Hematopoietic multipotent progenitor cell treated with erythropoietin and hydrocortisone succinate and interleukin-3 and kit ligand, for 17 days (in vitro differentiated cells): Measurements from ENCODE around the gene VAX1.

Source experiments
- DNase-seq: peaks from one replicate; pipeline ENCODE4 v3.0.0-alpha.2; 2015; ENCODE audit warnings: low spot score

VAX1 gene

DNA sequence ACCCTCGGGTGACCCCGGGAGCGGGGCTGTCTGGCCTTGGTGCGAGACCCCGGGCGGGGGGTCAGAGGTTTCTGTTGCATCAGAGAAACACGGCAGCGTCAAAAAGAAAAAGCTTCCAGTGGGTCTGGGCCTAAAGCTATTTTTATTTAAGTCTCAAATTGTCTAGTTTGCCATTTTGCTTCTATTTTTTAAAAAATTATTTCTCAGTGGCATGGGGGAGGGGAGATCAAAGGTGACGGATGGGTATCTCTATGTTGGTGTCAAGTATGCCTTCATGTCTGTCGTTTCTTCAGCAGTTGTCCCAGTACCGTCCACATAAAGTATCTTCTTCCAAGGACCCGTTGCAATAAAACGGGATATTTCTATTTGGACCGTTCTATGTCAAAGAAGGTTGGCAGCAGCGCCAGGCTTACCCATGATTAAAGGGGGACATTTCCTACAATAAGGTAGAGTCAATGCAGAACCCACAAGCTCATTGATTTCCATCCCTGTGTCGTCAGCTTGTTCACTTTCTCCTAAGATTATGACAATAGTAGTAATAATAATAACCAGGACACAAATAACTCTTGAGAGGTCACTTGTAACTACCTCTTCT is 26.0 kb upstream of the VAX1 start:
- DNase-seq = no peak

DNA sequence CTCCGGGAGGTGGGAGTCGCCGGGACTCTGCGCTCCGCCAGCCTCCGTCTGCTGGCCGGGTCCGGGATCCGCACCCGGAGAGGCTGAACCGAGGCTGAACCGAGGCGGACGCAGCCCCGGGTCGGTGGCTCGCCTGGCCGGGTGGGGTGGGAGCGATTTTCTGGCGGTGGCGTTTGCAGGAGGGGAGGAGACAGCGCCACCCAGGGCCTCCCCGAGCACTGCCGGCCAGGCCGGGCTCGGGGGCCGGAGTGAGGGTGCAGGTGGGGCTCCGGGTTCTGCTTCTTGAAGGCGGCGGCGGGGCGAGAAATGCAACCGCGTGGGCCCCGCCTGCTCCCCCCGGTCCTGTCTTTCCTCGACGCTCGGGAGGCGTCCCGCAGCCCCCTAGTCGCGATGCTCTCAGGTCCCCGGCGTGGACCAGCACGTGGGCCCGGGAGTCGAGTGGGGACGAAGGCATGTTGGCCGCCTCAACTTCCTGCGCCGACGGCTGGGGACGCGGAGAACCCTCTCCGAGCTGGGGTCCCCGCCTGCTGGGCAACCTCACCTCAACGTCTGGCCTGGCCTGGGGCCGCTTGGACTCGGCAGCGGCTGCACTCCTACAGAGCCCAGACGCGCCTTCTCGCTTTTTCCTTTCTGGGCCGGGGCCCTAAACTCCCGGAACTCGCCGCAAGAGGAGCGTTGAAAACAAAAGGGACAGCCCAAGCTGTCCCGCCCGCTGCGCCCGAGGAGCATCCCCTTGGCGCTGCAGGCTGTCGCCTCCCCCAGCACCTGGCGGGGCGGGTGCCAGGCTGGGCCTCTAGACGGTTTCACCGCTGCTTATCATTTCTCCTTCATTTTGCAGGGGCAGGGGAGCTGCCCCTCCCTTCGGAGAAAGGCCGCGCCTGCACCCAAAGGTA is 25.2 kb upstream of the VAX1 start:
- no peak for DNase-seq

DNA sequence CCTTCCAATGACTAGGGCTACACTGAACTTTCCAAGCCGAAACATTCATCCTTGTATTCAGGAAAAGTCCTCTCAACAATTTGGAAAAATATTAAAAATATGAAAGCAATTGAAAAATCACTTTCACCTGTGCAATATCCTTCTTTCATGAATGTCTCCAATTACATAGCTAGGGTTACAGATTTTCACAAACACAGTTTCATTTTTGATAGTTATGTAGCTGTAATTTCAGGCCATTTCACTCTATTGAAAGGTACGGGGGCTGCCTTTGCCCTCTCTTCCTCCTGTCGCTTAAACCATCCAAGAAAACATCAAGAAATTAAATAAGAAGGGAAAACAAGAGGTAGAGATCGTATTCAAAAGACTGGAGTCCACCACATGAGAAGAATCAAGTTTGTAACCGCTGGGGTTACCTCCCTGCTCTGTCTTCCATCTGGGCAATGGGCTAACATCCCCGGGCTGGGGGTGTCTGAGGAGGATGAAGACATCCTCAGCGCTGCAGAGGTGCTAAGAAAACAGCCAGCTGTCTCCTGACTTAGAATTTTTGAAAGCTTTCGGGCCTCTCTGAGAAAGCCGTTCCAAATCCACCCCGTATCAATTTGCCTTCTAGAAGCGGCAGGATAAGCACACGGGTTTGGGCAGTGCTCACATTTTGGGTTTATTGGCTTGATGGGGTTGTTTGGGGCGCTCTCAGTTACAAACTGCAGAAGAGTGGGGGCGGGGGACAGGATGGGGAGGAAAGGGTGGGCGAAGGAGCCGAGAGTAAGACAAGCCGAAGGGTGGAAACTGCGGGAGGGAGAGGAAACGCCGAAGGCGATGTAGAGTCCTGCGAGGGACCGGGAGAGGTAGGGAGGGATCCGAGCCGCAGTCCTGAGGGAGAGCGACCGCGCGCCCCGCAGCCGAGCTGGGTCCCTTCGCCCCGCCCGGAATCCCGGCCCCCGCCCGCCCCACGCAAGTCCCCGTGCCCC is 24.3 kb upstream of the VAX1 start:
- DNase-seq = no peak

DNA sequence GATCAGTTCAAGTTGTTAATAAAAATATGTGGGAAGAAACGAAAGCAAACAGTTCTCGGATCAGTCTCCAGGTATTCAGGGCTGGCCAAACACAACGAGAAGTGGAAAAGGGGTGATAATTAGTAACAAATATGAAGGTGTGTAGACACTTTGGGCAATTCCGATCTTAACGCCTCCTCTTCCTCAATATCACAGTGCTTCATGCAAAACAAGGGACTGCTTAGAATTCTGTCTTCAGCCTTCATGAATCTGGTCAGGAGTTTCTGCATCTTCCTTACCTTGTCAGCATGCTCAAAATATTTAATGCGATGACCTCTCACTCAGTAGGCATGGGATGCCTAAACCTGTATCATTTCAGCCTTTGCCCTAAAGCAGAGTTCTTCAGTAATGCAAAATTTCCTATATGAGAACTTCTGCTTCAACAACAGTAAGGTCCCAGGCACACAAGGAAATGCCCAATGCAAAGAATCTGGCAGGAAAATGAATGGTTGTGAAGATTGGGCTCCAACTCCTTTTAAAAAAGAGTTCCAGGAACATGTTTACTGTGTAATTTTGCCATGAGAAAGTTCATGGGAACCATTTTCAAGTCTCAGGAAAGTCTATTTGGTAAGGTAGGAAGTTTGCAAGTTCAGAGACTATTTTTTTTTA is 23.4 kb upstream of the VAX1 start:
- no peak for DNase-seq

DNA sequence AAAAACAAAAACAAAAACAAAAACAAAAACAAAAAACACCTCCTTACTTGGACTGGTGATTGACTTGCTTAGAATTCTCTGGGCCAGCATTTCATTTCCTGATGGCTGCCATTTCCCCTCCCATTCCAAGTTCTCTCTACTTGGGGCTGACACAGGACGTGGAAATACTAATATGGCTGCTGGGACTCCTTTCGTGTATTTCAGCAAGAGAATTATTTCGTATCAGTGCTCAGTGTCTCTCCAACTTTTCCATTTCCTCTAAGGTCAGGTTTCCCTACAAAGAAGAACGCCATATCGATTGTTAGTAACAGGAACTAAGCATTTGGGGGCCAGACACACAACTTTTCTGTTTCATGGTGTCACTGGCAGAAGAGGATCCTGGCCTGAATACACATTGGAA is 22.5 kb upstream of the VAX1 start:
- DNase-seq = no peak

DNA sequence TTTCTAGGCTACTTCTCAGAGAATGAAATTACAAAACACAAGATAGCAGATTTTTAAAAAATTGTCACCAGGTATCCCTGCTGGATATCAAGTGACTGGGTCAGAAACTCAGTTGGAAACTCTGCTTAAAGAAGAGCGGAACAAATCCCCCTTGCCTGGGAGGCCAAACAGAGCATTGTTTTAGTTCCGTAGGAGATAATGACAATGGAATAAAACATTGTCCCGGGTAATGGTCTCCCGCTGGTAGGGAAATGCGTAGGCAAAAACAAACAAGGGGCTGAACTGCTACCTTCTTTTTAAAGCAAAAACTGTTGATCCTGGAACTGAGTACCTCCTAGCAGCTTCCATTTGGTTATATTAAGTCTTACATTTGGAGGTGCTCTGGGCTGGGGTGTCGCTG is 21.3 kb upstream of the VAX1 start:
- no peak for DNase-seq

DNA sequence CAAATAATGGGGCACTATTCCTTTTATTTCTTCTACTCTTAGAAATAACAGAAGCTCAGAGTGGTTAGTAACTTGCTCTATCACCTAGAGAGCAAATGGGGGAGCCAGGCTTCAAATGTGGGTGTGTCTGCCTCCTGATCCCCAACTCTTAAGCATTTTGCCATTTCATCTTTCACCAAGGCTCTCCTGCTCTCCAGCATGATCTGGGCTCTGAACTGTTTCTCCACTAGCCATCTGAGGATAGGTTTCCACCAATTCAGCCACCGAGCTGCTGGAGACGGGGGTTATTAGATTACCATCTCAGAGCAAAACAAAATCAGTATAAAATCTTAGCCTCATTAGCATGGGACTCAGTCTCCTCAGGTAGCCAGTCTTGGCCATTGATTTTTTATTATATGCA is 20.2 kb upstream of the VAX1 start:
- DNase-seq = no peak

DNA sequence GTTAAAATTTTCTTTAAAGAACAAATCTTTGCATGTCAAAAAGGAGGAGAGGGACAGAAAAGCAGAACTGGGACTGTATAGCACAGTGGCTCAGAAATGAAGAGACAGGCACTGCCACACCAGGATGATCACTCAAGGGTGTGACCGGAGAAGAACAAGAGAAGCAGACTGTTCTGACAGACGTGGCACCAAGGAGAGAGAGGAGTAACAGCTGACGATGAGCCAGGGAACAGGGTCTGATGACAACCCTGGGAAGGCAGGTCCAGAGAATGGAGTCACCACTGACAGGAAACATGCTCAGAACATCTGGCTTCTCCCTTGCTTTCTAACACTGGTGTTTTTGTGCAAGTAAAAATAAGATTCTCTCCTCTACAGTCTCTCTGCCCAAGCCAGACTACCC is 14.6 kb upstream of the VAX1 start:
- DNase-seq = no peak

DNA sequence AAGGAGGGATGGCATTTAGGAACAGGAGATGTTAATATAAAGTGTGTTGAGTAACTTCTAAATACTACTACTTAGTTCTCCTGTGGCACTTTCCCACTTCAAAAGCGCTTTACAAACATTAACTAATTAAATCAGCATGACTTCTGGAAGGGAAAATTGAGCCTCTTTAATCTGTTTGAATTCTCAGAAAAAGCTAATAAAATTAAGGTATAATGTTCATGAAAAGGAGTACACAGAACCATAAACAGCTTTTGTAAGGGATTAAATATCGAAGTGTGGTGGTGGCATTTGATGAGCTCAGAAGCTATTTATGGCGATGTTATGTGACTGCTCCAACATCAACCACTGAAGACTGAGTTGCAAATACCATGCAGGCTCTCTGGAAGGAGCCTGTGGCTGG is 10.2 kb upstream of the VAX1 start:
- no peak for DNase-seq

DNA sequence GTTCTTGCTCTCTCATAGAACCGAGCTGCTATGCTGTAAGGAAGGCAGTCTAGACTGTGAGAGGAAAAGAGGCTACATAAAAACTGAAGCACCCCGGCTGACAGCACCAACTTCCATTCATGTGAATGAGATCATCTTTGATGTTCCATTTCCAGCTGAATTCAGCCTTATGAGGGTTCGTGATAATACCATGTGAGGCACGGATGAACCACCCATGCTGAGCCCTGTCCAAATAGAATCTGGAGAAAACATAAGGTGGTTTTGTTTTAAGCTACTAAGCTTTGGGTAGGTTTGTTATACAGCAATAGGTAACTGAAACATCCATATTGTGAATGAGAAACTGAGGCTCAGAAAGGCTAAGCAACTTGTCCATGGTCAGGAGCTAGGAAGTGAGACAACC is 6.9 kb upstream of the VAX1 start:
- DNase-seq = no peak

DNA sequence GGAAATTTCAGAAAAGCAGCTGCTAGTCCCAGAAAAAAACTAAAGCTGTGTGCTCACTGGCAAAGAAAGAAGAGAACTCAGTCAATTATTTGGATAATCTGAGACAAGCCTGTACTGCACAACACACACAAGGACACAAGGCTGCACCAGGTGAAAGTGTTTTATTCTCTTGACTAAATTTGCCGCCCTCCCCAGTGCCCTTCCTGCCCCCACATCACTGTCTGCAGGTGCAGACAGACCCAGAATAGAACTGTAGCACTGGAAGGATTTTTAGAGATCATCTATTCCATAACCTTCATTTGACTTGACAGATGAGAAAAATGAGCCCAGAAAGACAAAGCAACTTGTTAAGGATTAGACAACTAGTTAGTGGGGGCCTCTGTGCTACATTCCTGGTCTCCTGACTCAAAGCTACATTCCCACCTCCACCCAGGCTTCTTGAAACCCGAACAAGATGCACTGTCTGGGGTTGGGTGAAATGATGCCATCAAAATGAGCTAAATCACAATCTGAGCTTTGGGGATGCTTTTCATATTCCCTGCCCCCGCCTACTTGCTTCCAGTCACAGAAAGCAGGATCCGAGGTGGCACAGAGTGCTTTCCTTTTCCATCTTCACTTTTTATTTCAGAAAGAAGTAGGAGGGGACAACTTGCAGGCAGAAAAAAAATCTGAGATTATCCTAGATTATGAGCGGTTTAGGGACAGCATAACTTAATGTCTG is 5.2 kb upstream of the VAX1 start:
- DNase-seq = no peak

DNA sequence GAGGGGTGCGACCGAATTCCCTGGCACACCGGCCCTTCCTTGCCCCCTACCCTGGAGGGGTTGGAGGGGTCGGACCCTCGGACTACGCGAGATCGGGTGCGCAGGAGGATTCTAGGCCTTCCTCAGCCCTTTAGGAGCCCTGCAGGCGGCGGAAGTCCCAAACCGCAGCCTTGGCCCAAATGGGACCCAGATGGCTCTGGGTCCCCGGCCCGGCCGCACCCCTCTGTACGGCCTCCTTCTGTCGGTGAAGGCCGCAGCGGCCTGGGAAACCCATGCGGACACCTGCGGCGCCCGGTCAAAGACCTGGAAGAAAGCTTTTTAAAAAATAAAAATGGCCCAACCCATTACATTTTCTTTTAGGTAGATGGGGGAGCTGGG is 2.4 kb upstream of the VAX1 start:
- no peak for DNase-seq

DNA sequence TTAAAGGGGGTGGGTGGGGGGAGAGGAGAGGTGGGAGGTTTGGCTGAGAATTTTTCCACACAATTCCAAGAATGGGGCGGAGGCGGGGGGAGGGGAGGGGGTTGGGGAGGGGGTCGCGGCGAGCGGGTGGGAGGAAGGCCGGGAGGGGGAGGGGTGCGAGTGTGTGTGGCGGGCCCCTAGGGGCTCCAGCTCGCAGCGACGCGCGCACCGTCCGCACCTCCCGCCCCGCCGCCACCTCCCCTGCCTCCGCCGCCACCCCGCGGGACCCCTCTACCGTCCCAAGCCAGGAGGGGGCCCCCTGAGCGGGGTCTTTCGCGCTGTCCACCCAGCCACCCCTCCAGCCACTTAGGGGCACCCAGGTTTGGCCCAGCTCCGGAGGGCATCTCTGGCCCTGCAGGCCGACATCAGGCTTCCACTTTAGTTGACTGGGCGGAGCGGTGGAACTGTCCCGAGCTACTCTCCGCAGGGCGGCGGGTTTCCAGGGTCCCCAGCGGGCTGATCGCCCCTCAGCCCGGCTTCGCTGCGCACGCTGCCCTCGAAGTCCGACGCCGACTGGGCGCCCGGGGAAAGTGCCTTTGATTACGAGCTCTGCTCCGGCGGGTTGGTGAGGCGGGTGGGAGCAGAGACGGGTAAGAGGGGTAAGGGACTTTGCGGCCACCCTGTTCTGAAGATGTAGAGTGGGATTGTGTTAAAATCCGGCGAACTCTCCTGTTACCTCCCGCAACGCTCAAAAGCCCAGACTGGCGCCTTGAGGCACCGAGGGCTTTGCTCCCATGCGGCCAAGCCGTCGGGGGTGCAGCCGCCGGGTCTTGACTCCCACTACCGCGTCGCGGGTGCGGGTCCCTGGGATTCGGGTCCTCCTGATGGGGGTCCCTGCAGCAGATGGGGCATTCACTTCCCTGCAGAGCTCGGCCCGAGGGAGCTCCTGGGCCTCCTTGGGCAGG is 1.8 kb upstream of the VAX1 start:
- no peak for DNase-seq

DNA sequence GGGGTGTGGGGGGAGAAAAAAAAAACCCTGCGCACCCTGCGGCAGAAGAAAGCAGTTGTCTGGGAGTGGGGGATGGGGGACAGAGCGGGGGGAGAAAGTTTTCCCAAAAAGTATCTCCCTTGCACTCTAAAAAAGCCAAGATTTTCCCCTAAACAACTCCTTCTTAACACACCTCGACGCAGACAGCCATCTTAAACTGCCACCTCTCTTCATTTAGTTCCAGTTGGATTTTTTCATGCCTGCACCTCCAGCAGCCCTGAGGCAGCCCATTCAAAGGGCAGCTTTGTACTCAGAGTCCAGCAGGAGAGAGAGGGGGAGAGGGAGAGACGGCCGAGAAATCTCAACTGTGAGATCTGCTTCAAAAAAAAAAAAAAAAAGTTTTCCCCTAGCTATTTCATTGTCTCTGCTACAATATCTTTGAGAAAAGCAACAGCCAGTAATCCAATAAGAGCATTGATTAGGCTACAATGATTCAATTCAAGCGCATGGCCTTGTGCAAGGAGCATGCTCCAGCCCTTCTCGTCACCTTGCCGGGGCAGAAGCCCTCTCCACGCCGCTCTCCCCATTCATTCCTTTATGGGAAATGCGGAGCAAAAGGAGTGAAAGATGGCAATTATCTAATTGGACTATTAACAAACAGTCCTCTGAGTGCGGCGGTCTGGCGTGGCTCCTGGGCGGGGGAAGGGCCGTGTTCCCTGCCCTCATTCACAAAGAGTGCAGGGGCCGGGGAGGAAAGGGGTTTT is 939 bp upstream of the VAX1 start:
- DNase-seq = no peak

DNA sequence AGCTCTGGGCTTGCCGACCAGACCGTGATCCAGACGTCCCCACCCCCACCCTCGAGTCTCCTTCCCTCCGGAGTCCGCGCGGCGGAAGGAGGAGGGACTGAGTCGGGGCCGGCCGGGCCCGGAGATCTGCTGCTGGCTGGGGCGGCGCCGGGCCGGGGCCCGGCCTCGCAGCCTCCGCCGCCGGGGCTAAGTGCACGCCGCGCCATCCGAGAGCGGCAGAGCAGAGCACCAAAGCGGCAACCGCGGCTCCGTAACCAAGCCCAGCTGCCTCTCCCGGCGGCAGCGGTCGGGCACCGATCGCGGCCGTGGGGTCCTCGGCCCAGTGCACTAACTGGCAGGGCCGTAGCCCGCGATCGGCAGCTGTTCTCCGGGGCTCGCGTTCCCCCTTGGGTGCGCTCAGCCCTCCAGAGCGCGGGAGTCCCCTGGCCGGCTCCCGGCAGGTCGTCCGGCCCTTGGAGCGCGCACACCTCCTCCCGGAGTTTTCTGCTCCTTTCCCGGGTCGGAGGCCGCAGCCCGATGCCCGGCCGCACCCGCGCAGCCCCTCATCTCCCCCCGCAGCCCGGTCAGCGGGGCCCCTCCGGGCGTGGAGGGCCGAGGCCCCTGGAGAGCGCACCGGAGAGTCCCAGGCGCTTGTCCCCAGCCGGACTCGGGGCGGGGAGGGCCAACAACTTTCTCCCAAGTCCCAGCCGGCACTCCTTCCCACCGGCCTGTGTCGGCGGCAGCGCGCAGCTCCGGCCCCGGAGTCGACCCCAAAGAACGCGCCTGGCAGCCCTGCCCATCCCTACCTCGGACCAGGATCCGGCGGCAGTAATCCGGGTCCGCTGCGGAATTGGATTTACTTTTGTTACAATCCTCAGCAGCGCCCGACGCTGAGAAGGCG is 799 bp downstream of the VAX1 start:
- no peak for DNase-seq

DNA sequence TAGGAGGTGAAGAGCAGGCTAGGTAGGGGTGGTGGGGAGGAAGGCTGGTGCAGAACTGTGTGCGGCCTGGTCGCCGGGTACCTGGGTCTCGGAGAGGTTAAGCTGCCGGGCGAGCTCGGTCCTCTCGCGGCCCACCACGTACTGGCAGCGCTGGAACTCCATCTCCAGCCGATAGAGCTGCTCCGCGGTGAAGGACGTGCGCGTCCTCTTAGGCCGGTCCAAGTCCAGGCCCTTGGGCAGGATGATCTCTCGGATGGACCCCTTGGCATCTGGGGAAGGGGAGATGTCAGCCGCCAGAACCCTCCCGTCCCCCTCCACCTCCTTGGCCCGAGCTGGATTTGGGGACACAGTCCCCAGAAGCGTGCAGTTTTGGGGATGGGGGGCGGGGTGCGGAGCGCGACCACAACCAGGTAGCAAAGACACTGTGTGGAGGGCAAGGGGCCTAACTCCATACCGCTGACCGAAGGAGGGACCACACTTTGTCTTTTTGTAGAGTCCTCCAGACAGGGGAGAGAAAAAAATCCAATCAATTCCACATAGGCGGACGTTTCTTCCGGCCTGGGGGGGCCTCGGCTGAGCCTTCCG is 1.6 kb downstream of the VAX1 start:
- no peak for DNase-seq

DNA sequence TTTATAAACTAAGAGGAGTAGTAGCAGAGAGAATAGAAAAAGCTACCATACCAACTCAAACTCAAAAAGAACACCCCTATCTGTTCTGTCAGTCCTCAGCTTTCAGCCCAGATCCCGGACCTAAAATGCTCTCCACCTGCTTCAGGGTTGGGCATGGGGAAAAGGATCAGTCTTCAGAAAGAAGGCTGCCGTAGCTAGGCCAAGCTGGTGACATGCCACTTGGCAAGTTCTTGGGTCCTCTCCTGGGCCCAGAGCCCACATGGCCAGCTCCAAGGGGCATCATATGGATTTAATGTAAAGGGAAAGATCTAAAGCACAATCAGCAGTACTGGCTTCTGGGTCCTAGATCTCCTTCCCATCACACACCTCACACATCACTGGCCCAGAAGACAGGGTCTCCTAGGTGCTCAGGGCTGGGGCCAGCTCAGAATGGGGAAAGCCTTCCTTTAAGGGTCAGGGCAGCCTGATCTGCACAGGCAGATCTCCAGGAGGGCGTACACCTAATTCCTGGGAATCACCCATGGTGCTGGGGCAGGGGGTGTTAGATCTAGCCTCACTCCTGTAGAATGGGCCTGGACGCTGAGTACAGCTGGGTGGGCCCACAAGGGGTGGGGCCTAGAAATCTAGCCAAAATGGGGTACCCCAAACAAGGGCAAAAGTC is 2.5 kb downstream of the VAX1 start:
- DNase-seq = no peak

DNA sequence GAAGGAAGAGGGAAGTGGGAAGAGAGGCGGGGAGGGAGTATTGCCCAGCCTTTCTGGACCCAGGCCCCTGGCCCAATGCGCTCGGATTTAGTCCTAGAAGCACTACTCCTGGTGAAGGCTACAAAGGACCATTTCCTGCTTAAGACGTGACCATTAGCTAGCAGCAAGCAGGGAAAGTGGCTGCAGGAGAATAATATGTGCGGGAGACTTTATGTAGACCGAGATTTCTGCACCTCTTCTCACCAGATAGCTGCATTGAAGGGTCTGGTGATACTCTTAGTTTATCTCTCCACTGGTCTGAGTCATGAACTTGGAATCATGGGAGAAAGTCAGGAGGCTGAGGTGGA is 3.1 kb downstream of the VAX1 start:
- no peak for DNase-seq
